Lower leg skin (tissue), 4 donors: Measurements from ENCODE around the gene AKAP8L. TPM values are rescaled to one million over a fixed set of nuclear protein-coding genes. Genes with fewer than 3 reads are reported as not detected.

Experiments used
- DNase-seq, 2 donors: peaks; one replicate each; pipeline ENCODE4 v3.0.0-alpha.2; 2019; ENCODE audit warnings: low spot score in 2 of 2
- H3K4me3 ChIP-seq: fragments of 200-600 bp; sonication (generic); 2 replicates; pipeline ENCODE4 v1.5.1; 2017; ENCODE audit warnings: mild to moderate bottlenecking, low read depth; ENCODE audit not compliant: poor library complexity, severe bottlenecking
- CTCF ChIP-seq, 3 donors: fragments of 450-650 bp; IDR thresholded peaks; one replicate each; pipeline ENCODE4 v1.5.1; 2016; ENCODE audit warnings: antibody characterized with exemption in 3 of 3, mild to moderate bottlenecking in 3 of 3, moderate library complexity in 2 of 3
- POLR2A ChIP-seq, 2 donors: fragments of 450-650 bp; IDR thresholded peaks; one replicate each; pipeline ENCODE4 v1.6.1; 2016 to 2017; ENCODE audit warnings: antibody characterized with exemption in 2 of 2, mild to moderate bottlenecking in 1 of 2, moderate library complexity in 1 of 2
- WGBS, 2 donors: methylation state at CpG; one replicate each; pipeline ENCODE4 v1.1.5; 2018; 5-methylcytosine and 5-hydroxymethylcytosine counted together
- intact Hi-C: fragments of 100-400 bp; cut with DNase I; formaldehyde crosslinking; loops from one replicate; pipeline ENCODE4 v1.15.0; 2023; ENCODE audit warnings: low total_unique reads
- total RNA-seq, 4 donors: library from RNA; depleted of rRNA; stranded (reverse); fragments of >200 nt; gene quantifications; one replicate each; pipeline ENCODE4 v1.1.0, GENCODE V29; 2016

Gene AKAP8L
- total RNA-seq, 4 donors from 2014 or later, result 82.4 to 141 (median 95.3) TPM

GRCh38 chr19:15455996-15456395, 37.2 kb upstream of the AKAP8L start:
- no peak overlapping the region for H3K4me3 ChIP-seq
- WGBS, 2 donors, result 89 to 93% methylated on average over 6 to 9 of the region's 9 CpGs
- no peak for DNase-seq
- no peak for TF ChIP-seq CTCF (IDR thresholded peaks at IDR 0.05)
- no peak for TF ChIP-seq POLR2A (IDR thresholded peaks at IDR 0.05)
- intact Hi-C loops, result loop anchor here (5.0 kb wide), 1 partner anchor 1166 kb away; no protein-coding TSS in a partner anchor

- H3K4me3 ChIP-seq, result no peak overlapping the region
- DNase-seq, result no peak
- TF ChIP-seq POLR2A (IDR thresholded peaks at IDR 0.05) (no peak), CTCF (IDR thresholded peaks at IDR 0.05) (no peak)
- intact Hi-C loops, result no loop called here
- 68 to 70% methylated on average over 16 to 17 of the region's 17 CpGs for WGBS, 2 donors
Observed at GRCh38 chr19:15453906-15454860, 35.4 kb upstream of the AKAP8L start.

GRCh38 chr19:15453091-15453578, 34.3 kb upstream of the AKAP8L start:
- no peak for DNase-seq
- intact Hi-C loops, result no loop called here

GRCh38 chr19:15452111-15453047, 33.6 kb upstream of the AKAP8L start:
- TF ChIP-seq POLR2A (IDR thresholded peaks at IDR 0.05), result no peak
- TF ChIP-seq CTCF (IDR thresholded peaks at IDR 0.05), result no peak
- 13 to 19% methylated on average over 14 to 34 of the region's 37 CpGs for WGBS, 2 donors
- DNase-seq, result peak; percentile 80 to 97
- H3K4me3 ChIP-seq, result no peak overlapping the region
- intact Hi-C loops, result no loop called here

More at GRCh38 chr19:15453091-15453578, 34.3 kb upstream of the AKAP8L start:
- no peak for TF ChIP-seq POLR2A (IDR thresholded peaks at IDR 0.05)
- no peak for TF ChIP-seq CTCF (IDR thresholded peaks at IDR 0.05)
- H3K4me3 ChIP-seq, result no peak overlapping the region
- 21 to 27% methylated on average over 9 to 20 of the region's 44 CpGs for WGBS, 2 donors

- H3K4me3 ChIP-seq, result no peak overlapping the region
- WGBS, 2 donors, result 86 to 89% methylated on average over 1 of the region's 1 CpG
- DNase-seq, result no peak
- TF ChIP-seq CTCF (IDR thresholded peaks at IDR 0.05) (no peak), POLR2A (IDR thresholded peaks at IDR 0.05) (no peak)
- intact Hi-C loops, result no loop called here
Observed at GRCh38 chr19:15450528-15450890, 31.7 kb upstream of the AKAP8L start.
